ENCODE data around the gene EPHB1.
"Not testable (repeated sequence)": the region's sequence is repeated elsewhere in the genome, so short reads cannot be mapped to it uniquely, and the experiment has no call there.

Gene EPHB1

DNA sequence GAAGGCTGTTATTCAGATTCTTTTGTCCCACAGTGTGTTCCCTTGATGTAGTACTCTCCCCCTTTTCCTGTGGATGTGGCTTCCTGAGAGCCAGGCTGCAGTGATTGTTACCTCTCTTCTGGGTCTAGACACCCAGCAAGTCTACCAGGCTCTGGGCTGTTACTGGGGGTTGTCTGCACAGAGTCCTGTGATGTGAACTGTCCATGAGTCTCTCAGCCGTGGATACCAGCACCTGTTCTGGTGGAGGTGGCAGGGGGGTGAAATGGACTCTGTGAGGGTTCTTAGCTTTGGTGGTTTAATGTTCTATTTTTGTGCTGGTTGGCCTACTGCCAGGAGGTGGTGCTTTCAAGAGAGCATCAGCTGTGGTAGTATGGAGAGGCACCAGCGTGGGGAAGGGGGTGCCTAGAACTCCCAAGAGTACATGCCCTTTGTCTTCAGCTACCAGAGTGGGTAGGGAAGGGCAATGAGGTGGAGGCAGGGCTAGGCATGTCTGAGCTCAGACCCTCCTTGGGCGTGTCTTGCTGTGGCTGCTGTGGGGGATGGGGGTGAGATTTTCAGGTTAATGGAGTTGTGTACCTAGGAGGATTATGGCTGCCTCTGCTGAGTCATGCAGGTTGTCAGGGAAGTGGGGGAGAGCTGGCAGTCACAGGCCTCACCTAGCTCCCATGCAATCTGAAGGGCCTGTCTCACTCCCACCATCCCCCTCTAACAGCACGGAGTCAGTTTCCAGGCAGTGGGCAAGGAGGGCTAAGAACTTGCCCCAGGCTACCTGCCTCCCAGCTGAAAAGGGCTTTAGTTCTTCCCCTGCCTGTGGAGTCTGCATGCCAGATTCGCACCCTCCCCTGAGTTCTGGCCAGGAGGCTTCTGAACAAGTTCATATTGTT lies 272.0 kb downstream of the EPHB1 start:
- DNase-seq (ENCODE audit: low spot score in 2 of 2); H3K27ac Mint-ChIP-seq; H3K36me3 Mint-ChIP-seq; ATAC-seq (ENCODE audit: low read depth); H3K4me3 Mint-ChIP-seq; H3K9me3 Mint-ChIP-seq; H3K4me1 Mint-ChIP-seq; H3K27me3 Mint-ChIP-seq: not testable (repeated sequence)

DNA sequence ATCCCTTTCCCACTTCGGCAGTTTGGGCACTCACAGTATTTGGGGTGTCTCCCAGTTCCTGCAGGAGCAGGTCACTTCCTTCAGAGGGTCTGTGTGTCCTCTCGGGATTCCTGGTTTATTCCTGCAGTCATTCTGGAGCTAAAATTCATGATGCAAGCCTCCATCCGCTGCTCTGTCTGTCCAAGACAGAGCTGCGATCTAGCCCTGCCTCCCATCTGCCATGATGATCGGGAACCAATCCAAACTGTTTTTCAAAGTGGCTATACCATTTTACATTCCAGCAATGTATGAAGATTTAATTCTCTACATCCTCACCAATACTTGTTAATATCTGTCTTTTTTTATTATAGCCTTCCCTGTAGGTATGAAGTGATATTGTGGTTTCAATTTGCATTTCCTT lies 273.0 kb downstream of the EPHB1 start:
- no peak for DNase-seq (ENCODE audit: low spot score in 2 of 2)
- no peak overlapping the region for H3K4me3 Mint-ChIP-seq
- no peak overlapping the region for H3K27ac Mint-ChIP-seq
- H3K27me3 Mint-ChIP-seq, result peaks cover 5% of the 10 kb centered on the region
- H3K4me1 Mint-ChIP-seq, result no peaks in the 10 kb centered on the region
- ATAC-seq (ENCODE audit: low read depth), result no peak
- H3K9me3 Mint-ChIP-seq, result peaks cover 10% of the 10 kb centered on the region
- peaks cover 3% of the 10 kb centered on the region for H3K36me3 Mint-ChIP-seq

DNA sequence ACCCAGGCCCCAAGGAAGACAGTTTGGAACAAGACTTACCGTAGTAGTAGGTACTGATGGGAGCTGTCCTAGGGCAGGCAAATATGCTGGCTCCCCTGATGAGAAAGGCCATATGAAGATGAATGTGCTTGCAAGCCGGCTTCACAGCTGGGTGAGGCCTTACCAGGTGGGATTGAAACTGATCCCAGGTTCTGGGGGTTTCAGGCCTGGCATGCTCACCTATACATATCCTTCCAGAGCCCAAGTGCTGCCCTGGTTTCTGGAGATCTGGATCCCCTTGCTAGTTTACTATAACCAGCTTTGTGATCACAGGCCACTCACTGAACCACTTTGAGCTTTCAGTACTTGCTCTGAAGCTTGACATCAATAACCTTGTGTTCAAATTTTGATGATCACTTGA lies 274.3 kb downstream of the EPHB1 start:
- no peak overlapping the region for H3K4me3 Mint-ChIP-seq
- no peak for DNase-seq (ENCODE audit: low spot score in 2 of 2)
- H3K27ac Mint-ChIP-seq, result no peak overlapping the region
- H3K27me3 Mint-ChIP-seq, result peaks cover 5% of the 10 kb centered on the region
- peaks cover 9% of the 10 kb centered on the region for H3K9me3 Mint-ChIP-seq
- H3K4me1 Mint-ChIP-seq, result no peaks in the 10 kb centered on the region
- ATAC-seq (ENCODE audit: low read depth), result no peak
- peaks cover 3% of the 10 kb centered on the region for H3K36me3 Mint-ChIP-seq

DNA sequence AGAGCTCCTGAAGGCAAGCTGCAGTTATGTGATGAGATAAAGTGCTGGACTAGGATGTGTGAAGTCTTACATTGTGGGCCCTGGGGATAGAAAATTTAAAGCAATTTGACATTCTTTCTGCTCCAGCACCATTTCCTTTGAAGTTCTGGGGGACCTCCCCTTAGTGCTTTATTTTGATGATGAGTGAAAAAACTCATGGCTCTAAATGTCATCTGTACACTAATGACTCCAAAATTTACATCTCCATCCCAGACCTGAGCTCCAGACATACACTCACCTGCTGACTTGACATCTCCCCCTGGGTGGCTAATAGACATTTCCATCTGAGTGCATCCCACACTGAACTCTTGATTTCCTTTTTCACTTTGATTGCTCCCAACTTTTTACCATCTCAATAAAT lies 276.4 kb downstream of the EPHB1 start:
- ATAC-seq (ENCODE audit: low read depth), result no peak
- Mint-ChIP-seq H3K4me1 (no peaks in the 10 kb centered on the region), H3K36me3 (peaks cover 3% of the 10 kb centered on the region), H3K27me3 (peaks cover 5% of the 10 kb centered on the region), H3K4me3 (no peak overlapping the region), H3K9me3 (peaks cover 7% of the 10 kb centered on the region), H3K27ac (no peak overlapping the region)
- no peak for DNase-seq (ENCODE audit: low spot score in 2 of 2)

DNA sequence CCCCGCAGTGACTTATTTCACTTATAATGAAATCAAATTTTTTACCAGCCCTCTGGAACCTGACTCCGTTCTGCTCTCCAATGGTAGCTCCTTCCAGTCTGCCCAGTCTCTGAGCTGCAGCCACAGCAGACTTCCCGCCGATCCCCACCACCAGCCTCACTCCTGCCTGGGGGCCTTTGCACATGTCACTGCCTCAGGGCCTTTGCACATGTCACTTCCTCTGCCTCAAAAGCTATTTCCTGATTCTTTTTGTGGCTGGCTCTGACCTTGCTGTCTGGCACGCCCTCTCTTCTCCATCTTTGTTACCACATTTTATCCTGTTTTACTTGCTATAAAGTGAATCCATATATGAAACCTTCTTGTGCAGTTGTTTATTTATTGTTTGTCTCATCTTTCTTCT lies 277.4 kb downstream of the EPHB1 start:
- peaks cover 3% of the 10 kb centered on the region for H3K36me3 Mint-ChIP-seq
- ATAC-seq (ENCODE audit: low read depth), result no peak
- H3K9me3 Mint-ChIP-seq, result peaks cover 7% of the 10 kb centered on the region
- H3K4me1 Mint-ChIP-seq, result no peaks in the 10 kb centered on the region
- no peak for DNase-seq (ENCODE audit: low spot score in 2 of 2)
- no peak overlapping the region for H3K27ac Mint-ChIP-seq
- peaks cover 4% of the 10 kb centered on the region for H3K27me3 Mint-ChIP-seq
- no peak overlapping the region for H3K4me3 Mint-ChIP-seq

DNA sequence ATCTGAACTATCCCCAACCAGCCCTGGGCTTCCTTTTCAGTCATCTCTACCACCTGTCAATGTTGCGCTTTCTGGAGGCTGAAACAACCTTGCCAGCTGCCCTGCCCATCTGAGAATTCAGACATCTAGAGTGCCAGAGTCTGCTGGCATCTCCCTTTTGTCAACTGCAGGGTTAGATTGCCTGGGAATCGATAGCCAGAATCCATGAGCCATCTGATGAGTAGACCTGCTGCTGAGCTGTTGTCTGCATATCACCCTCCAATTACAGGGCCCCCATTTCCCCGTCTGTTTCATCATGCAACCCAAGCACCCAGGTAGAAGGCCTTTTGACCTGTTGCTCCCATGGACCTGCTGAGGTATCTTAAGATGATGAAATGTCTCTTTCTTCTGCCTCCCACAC lies 280.1 kb downstream of the EPHB1 start:
- no peak for ATAC-seq (ENCODE audit: low read depth)
- H3K27ac Mint-ChIP-seq, result no peak overlapping the region
- H3K27me3 Mint-ChIP-seq, result peaks cover 4% of the 10 kb centered on the region
- no peak overlapping the region for H3K4me3 Mint-ChIP-seq
- peaks cover 3% of the 10 kb centered on the region for H3K36me3 Mint-ChIP-seq
- DNase-seq (ENCODE audit: low spot score in 2 of 2), result no peak
- H3K9me3 Mint-ChIP-seq, result peaks cover 7% of the 10 kb centered on the region
- no peaks in the 10 kb centered on the region for H3K4me1 Mint-ChIP-seq

DNA sequence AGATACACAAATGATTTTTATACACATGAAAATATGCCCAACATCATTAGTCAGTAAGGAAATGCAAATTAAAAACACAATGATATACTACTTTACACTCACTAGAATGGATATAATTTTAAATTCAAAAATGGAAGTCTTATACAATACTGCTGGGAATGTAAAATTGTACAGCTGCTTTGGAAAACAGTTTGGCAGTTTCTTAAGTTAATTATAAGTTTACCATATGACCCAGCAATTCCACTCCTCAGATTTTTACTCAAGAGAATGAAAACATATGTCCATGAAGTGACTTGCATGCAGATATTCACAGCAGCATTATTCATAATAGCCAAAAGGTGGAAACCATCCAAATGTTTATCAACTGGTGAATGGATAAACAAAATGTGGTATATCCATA lies 281.3 kb downstream of the EPHB1 start:
- DNase-seq (ENCODE audit: low spot score in 2 of 2) (no peak), ATAC-seq (ENCODE audit: low read depth) (no peak)
- Mint-ChIP-seq H3K9me3 (peaks cover 7% of the 10 kb centered on the region), H3K36me3 (peaks cover 3% of the 10 kb centered on the region), H3K27me3 (peaks cover 4% of the 10 kb centered on the region), H3K4me3 (no peak overlapping the region), H3K4me1 (no peaks in the 10 kb centered on the region), H3K27ac (no peak overlapping the region)

DNA sequence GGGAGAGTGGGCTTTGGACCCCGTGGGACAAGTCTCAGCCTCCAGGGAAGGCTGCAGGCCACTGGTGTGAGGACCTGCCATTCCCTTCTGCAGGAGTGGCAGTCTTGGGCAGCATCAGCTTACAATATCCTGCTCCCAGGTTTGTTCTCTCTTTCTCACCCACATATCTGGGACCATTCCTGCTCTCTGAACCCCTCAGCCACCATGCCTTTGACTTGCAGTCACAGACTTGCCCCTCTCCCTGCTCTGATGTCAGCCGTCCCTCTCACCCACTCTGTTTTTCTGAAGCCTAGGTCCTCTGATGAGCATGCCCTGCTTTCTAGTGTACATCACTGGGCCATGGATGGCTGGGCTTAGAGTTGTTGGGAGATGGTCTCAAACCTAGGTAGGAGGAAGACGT lies 282.1 kb downstream of the EPHB1 start:
- Mint-ChIP-seq H3K9me3 (peaks cover 7% of the 10 kb centered on the region), H3K4me3 (no peak overlapping the region), H3K27ac (no peak overlapping the region), H3K4me1 (no peaks in the 10 kb centered on the region), H3K36me3 (peaks cover 3% of the 10 kb centered on the region), H3K27me3 (peaks cover 6% of the 10 kb centered on the region)
- ATAC-seq (ENCODE audit: low read depth), result no peak
- DNase-seq (ENCODE audit: low spot score in 2 of 2), result no peak

DNA sequence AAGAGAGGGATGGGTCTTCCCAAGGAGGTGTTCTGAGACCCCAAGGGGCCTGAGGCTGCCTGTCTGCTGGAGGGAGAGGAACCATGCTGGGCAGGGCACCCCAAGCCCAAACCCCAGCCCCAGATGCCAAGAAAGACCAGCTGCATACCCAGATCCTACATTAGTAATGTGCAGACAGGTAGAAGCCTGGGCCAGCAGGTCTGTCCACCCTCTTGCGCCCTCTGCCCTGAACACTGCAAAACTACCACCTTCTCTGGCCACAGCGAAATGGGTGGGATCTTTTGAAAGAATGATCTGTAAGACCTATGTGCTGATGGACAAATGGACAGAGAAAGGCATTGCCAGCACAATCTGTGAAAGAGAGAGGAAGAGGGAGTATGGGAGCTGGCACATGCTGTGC lies 283.2 kb downstream of the EPHB1 start:
- Mint-ChIP-seq H3K4me3 (no peak overlapping the region), H3K36me3 (no peaks in the 10 kb centered on the region), H3K4me1 (no peaks in the 10 kb centered on the region), H3K27me3 (peaks cover 5% of the 10 kb centered on the region), H3K9me3 (peaks cover 2% of the 10 kb centered on the region), H3K27ac (no peak overlapping the region)
- no peak for ATAC-seq (ENCODE audit: low read depth)
- DNase-seq (ENCODE audit: low spot score in 2 of 2), result no peak

DNA sequence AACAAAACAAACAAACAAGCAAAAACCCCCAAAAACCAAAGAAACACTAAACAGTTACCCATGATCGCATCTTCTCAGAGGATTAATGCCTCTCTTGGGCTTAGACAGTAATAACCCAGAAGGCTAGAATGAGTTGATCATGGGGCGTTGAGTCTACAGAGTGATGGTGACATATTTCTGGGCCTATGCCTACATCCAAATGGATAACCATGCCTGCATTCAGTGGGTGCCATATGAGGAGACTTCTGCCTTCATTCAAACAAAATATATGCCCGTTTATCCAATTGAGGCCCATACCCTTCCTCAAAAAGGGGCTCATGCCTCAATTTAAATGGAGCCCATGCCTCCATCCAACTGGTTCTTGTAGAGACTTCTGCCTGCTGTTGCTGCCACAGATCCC lies 284.0 kb downstream of the EPHB1 start:
- ATAC-seq (ENCODE audit: low read depth) (no peak), DNase-seq (ENCODE audit: low spot score in 2 of 2) (no peak)
- Mint-ChIP-seq H3K27me3 (peaks cover 5% of the 10 kb centered on the region), H3K36me3 (no peaks in the 10 kb centered on the region), H3K27ac (no peak overlapping the region), H3K9me3 (no peaks in the 10 kb centered on the region), H3K4me3 (no peak overlapping the region), H3K4me1 (no peaks in the 10 kb centered on the region)

DNA sequence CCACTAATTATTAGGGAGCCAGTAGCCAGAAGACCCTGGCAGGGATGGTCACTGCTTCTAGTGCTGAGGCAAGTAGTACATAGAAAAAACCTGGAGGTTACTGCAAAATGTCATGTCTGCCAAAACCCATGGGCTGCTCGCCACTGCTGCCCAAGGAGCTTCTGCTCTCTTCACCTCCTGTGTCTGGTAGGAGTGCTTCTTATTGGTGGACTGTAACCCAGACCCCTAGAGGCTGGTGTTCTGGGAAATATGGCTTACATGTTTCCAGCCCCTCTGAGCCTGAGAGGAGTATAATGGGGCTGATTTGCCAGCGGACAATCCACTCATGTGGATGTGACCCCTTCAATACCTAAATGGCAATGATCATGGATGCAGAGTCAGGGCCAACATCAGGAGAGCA lies 286.4 kb downstream of the EPHB1 start:
- no peaks in the 10 kb centered on the region for H3K36me3 Mint-ChIP-seq
- no peak for ATAC-seq (ENCODE audit: low read depth)

DNA sequence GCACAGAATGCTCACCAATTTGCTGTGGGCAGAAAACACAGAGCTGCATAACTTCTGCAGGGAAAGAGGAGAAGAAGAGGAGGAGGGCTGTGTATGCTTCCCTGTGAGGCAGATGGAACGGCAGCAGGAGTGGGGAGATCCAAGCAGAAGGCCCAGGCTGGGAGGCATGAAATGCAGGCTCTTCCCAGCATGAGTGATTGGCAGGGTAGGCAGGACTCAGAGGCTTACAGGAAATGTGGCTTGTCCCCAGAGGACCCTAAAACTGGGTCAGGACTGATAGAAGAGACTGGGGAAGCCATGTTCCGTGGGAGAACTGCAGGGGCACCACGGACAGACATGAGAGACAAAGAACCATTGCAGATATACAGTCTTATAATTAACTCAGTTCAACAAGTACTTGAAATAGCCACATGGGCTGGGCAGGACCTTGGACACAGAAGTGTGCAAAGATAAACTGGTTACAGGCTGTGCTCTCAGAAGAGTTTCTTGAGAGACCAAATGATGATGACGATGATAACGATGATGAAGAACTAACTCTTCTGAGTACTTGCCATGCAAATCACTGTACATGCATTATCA lies 286.9 kb downstream of the EPHB1 start:
- peaks cover 5% of the 10 kb centered on the region for H3K27me3 Mint-ChIP-seq
- ATAC-seq (ENCODE audit: low read depth) (no peak), DNase-seq (ENCODE audit: low spot score in 2 of 2) (no peak)
- no peaks in the 10 kb centered on the region for H3K36me3 Mint-ChIP-seq
- no peaks in the 10 kb centered on the region for H3K9me3 Mint-ChIP-seq
- H3K27ac Mint-ChIP-seq, result no peak overlapping the region
- no peaks in the 10 kb centered on the region for H3K4me1 Mint-ChIP-seq
- no peak overlapping the region for H3K4me3 Mint-ChIP-seq

More for the DNA sequence above, 286.4 kb downstream of the EPHB1 start:
- DNase-seq (ENCODE audit: low spot score in 2 of 2), result no peak
- H3K4me3 Mint-ChIP-seq, result no peak overlapping the region
- H3K27me3 Mint-ChIP-seq, result peaks cover 5% of the 10 kb centered on the region
- H3K4me1 Mint-ChIP-seq, result no peaks in the 10 kb centered on the region
- H3K9me3 Mint-ChIP-seq, result no peaks in the 10 kb centered on the region
- no peak overlapping the region for H3K27ac Mint-ChIP-seq

DNA sequence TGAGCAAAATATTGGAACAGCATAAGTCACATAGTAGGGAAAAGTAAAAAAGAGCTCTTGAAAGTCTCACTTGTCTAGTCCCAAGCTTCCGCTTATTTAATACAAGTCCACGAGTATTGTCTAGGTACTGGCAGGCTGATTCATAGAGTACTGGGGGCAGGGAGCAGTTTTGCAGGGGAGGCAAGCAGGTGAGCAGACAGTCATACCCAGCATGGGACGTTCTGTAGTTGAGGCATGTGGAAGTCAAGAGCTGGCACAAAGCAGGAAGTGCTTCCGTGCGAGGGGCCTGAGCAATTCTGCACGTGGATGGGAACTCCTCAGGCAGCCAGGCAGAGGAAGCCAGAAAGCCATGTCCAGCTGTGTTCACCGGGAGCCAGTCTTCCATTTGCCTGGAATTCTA lies 287.6 kb downstream of the EPHB1 start:
- H3K4me3 Mint-ChIP-seq, result no peak overlapping the region
- no peaks in the 10 kb centered on the region for H3K36me3 Mint-ChIP-seq
- peaks cover 5% of the 10 kb centered on the region for H3K27me3 Mint-ChIP-seq
- no peak overlapping the region for H3K27ac Mint-ChIP-seq
- H3K4me1 Mint-ChIP-seq, result no peaks in the 10 kb centered on the region
- H3K9me3 Mint-ChIP-seq, result no peaks in the 10 kb centered on the region
- no peak for DNase-seq (ENCODE audit: low spot score in 2 of 2)
- ATAC-seq (ENCODE audit: low read depth), result no peak

DNA sequence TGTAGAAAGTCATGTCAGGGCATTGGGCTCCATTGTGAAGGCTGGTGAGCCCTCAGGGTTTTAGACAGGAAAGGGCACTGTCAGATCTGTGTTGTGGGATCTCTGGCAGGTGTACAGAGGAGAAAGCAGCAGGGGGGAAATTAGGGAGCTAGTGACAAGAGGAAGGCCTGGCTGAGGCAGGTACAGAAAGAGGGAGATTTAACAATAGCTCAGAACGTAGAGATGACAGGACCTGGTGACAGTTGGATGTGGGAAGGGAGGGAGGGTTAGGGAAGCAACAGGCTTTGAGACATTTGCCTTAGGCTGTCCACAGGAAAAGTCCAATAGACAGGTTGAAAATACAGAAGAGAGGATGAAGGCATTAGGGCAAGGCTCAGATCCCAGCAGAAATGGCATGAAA lies 288.1 kb downstream of the EPHB1 start:
- DNase-seq (ENCODE audit: low spot score in 2 of 2), result no peak
- Mint-ChIP-seq H3K4me3 (no peak overlapping the region), H3K36me3 (no peaks in the 10 kb centered on the region), H3K4me1 (no peaks in the 10 kb centered on the region), H3K27ac (no peak overlapping the region), H3K27me3 (peaks cover 5% of the 10 kb centered on the region), H3K9me3 (no peaks in the 10 kb centered on the region)
- ATAC-seq (ENCODE audit: low read depth), result no peak

DNA sequence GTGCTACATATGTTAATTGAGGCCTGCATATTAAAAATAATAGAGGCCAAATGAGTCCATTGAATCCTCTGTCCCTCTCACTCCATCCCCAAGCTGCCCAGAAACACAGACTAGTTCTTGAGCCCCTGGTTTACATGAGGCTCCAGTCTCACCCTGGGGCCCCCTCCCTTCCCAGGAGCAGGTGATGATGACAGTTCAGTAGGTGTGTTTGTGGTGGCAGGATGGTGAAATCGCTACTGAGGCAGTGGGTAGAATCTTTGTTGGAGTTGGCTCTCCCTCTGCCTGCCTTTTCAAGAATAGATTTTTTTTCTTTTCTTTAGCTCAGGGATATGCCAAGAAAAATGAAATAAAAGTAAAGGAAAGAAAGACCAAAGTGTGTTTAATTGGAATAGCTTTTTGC lies 288.7 kb downstream of the EPHB1 start:
- peaks cover 5% of the 10 kb centered on the region for H3K27me3 Mint-ChIP-seq
- no peak for ATAC-seq (ENCODE audit: low read depth)
- DNase-seq (ENCODE audit: low spot score in 2 of 2), result no peak
- no peaks in the 10 kb centered on the region for H3K4me1 Mint-ChIP-seq
- no peaks in the 10 kb centered on the region for H3K9me3 Mint-ChIP-seq
- H3K36me3 Mint-ChIP-seq, result no peaks in the 10 kb centered on the region
- no peak overlapping the region for H3K27ac Mint-ChIP-seq
- no peak overlapping the region for H3K4me3 Mint-ChIP-seq
